T-cell (primary cell): Measurements from ENCODE around the gene ZNF410. TPM values are rescaled to one million over a fixed set of nuclear protein-coding genes. Genes with fewer than 3 reads are reported as not detected.
A peak's percentile ranks its signal among the peaks of the same experiment; 100 is the strongest.
"Not testable (repeated sequence)": the region's sequence is repeated elsewhere in the genome, so short reads cannot be mapped to it uniquely, and the experiment has no call there.

Experiments
- ATAC-seq, 4 experiments: fragments of 200-7000 bp in 3 of 4; fragments of 150-1000 bp in 1 of 4; cut with Tn5 transposase; replicated peaks in 1 of 4; 1 replicate in 3 of 4; 2 replicates in 1 of 4; pipeline ENCODE4 v1.10.0; 2021; ENCODE audit warnings: moderate library complexity in 3 of 4, mild to moderate bottlenecking in 2 of 4, moderate number of reproducible peaks in 1 of 4
- CTCF ChIA-PET, 2 donors: fragments of 300-600 bp; sonication (Branson Sonifier 250); formaldehyde crosslinking; loops; one replicate each; lab custom pipeline; 2022; ENCODE audit warnings: antibody characterized with exemption in 2 of 2; lab: Charles Lee
- POLR2A ChIA-PET, 2 donors: fragments of 300-600 bp; sonication (Branson Sonifier 250); formaldehyde crosslinking; loops; one replicate each; lab custom pipeline; 2022; ENCODE audit warnings: antibody characterized with exemption in 2 of 2; lab: Charles Lee
- DNase-seq, 35 experiments: peaks; one replicate each; pipeline versions ENCODE4 v3.0.0 to v3.0.0-alpha.2; 2013 to 2023
- H3K27ac ChIP-seq: one replicate; pipeline ENCODE4 v1.5.1; 2013; ENCODE audit warnings: low read length
- H3K27me3 ChIP-seq, 2 experiments: replicated peaks in 1 of 2; 1 replicate in 1 of 2; 2 replicates in 1 of 2; pipeline versions ENCODE4 v1.6.1 to v1.7.0; 2013; ENCODE audit warnings: low read length in 1 of 2, mixed read lengths in 1 of 2; ENCODE audit not compliant: control insufficient read depth in 2 of 2, insufficient read depth in 2 of 2; ENCODE audit errors: extremely low read depth in 1 of 2
- H3K36me3 ChIP-seq, 2 donors: 1 replicate in 1 of 2; 2 replicates in 1 of 2; pipeline versions ENCODE4 v1.6.1 to v1.7.0; 2013; ENCODE audit warnings: low read length in 1 of 2; ENCODE audit not compliant: control insufficient read depth in 2 of 2, insufficient read depth in 1 of 2; ENCODE audit errors: extremely low read depth in 1 of 2
- H3K4me1 ChIP-seq, 2 experiments: 1 replicate in 1 of 2; 2 replicates in 1 of 2; pipeline versions ENCODE4 v1.6.1 to v1.7.0; 2013; ENCODE audit warnings: low read length in 2 of 2, mixed read lengths in 1 of 2; ENCODE audit not compliant: insufficient read depth in 2 of 2, control insufficient read depth in 1 of 2; ENCODE audit errors: extremely low read depth in 1 of 2
- H3K4me3 ChIP-seq, 2 donors: 1 replicate in 1 of 2; 2 replicates in 1 of 2; pipeline versions ENCODE4 v1.5.1 to v1.7.0; 2013; ENCODE audit warnings: mild to moderate bottlenecking in 2 of 2, low read length in 1 of 2, moderate library complexity in 1 of 2; ENCODE audit not compliant: control insufficient read depth in 1 of 2; ENCODE audit errors: extremely low read depth in 1 of 2
- H3K9me3 ChIP-seq: 2 replicates; pipeline ENCODE4 v1.7.0; 2013
- H3K27ac Mint-ChIP-seq, 2 donors: one replicate each; pipeline ENCODE4 v1.8.0; 2020 to 2021; ENCODE audit warnings: mild to moderate bottlenecking in 2 of 2, mixed read lengths in 2 of 2
- H3K27me3 Mint-ChIP-seq, 2 donors: one replicate each; pipeline ENCODE4 v1.8.0; 2021 to 2022; ENCODE audit warnings: mixed read lengths in 2 of 2
- H3K36me3 Mint-ChIP-seq: one replicate; pipeline ENCODE4 v1.8.0; 2021; ENCODE audit warnings: mixed read lengths
- H3K4me1 Mint-ChIP-seq, 3 donors: one replicate each; pipeline ENCODE4 v1.8.0; 2020 to 2022; ENCODE audit warnings: mixed read lengths in 3 of 3, mild to moderate bottlenecking in 1 of 3
- H3K4me3 Mint-ChIP-seq, 3 donors: one replicate each; pipeline ENCODE4 v1.8.0; 2020 to 2022; ENCODE audit warnings: mild to moderate bottlenecking in 3 of 3, mixed read lengths in 3 of 3, moderate library complexity in 3 of 3
- H3K9me3 Mint-ChIP-seq, 3 donors: one replicate each; pipeline ENCODE4 v1.8.0; 2020 to 2022; ENCODE audit warnings: mixed read lengths in 3 of 3
- WGBS: methylation state at CpG from one replicate; pipeline ENCODE4 v1.1.5; 2013; ENCODE audit warnings: missing lambda C conversion rate; ENCODE audit not compliant: insufficient coverage; 5-methylcytosine and 5-hydroxymethylcytosine counted together
- total RNA-seq, 35 experiments: library from RNA in 6 of 35; stranded (reverse) in 6 of 35; fragments of 120-200 nt in 1 of 35; gene quantifications; one replicate each; pipeline versions ENCODE4 v1.2.1 to v1.2.4 and lab custom pipeline; 2013 to 2026

ZNF410 gene, protein sequence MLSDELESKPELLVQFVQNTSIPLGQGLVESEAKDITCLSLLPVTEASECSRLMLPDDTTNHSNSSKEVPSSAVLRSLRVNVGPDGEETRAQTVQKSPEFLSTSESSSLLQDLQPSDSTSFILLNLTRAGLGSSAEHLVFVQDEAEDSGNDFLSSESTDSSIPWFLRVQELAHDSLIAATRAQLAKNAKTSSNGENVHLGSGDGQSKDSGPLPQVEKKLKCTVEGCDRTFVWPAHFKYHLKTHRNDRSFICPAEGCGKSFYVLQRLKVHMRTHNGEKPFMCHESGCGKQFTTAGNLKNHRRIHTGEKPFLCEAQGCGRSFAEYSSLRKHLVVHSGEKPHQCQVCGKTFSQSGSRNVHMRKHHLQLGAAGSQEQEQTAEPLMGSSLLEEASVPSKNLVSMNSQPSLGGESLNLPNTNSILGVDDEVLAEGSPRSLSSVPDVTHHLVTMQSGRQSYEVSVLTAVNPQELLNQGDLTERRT
- total RNA-seq (10 to 100 TPM; 39.5 to 77.3 (median 40.3) TPM), total RNA-seq (lab: John Stamatoyannopoulos, UW) (4.3 to 28.0 (median 12.2) reads per million in 29 experiments)
- total RNA-seq (2013): 64.1 TPM

DNA sequence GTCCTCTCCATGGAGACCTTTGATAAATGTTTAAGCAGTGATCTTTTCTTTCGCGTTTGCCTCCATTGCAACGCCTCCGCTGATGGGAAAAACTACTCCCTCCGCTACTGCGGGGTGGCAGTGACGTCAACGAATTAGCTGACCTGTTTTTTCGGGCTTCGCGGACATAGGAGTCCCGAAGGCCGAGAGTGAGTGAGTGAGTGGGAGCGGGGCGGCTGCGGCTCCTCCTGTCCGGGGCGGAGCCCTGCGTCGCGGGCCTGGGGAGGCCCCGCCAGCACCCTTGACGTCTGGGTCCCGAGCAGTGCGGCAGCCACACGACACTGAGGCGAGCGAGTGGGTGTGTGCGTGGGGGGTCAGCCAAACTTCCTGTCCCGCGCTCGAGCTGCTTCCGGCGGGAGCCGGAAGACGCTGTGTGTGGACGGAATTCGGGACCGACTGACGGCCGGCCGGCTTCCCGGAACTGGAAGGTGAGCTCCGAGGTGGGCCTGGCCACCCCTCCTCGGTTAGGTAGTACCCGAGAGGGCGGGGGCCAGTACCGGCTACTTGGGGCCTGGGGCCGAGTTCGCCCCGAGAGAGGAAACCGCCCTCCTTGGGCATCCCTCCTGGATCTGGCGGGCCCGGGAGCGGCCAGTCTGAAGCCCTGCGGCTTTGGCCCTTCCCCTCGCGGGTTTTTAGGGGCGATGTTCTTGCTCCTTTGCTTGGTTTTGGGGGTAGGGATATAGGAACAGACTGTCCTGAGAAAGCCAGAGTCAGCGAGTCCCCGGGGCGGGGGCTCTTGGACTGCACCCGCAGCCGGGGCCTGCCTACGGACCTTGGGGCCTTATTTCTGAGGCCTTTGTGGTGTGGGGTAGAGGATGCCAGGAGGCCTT is at the start of gene ZNF410:
Gene ZNF410, plus strand, starts transcription at position 411 of the 869 bp plus-strand sequence. CDS start 5,317 bp downstream, outside the sequence.
- peaks cover under 1% of the 10 kb centered on the region for H3K36me3 Mint-ChIP-seq
- ChIA-PET CTCF (interaction anchor here in 1 of 2 donors (1.1 to 1.2 kb wide), 2 partner anchors 16 to 428 kb away, joined by 3 to 5 read pairs; partner anchors contain the start of gene NUMB), POLR2A (interaction anchor here in 1 of 2 donors (0.6 to 1.4 kb wide), 5 partner anchors 9 to 751 kb away, joined by 3 to 5 read pairs (median 4); partner anchors contain the start of genes COQ6 and FAM161B)
- peak; percentile 98 to 99 (median 98) for ATAC-seq
- peak within 1 kb of the TSS; percentile 92 to 99 (median 99) for H3K4me3 Mint-ChIP-seq
- peak within 1 kb of the TSS; percentile 68 to 93 for H3K4me3 ChIP-seq
- H3K27ac ChIP-seq: peak within 1 kb of the TSS; percentile 93
- WGBS: 0% methylated on average over 50 of the region's 65 CpGs
- H3K4me1 ChIP-seq: peaks cover 12 to 17% of the 10 kb centered on the region in 2 experiments
- H3K9me3 ChIP-seq: no peaks in the 10 kb centered on the region
- H3K9me3 Mint-ChIP-seq: no peaks in the 10 kb centered on the region
- H3K27me3 Mint-ChIP-seq: no peaks in the 10 kb centered on the region
- peak; percentile 64 to 92 (median 81) for DNase-seq
- peak within 1 kb of the TSS; percentile 96 to 99 for H3K27ac Mint-ChIP-seq
- no peaks in the 10 kb centered on the region for H3K27me3 ChIP-seq
- H3K36me3 ChIP-seq: no peaks in the 10 kb centered on the region
- H3K4me1 Mint-ChIP-seq: peaks cover 48 to 56% (median 54%) of the 10 kb centered on the region in 3 donors

DNA sequence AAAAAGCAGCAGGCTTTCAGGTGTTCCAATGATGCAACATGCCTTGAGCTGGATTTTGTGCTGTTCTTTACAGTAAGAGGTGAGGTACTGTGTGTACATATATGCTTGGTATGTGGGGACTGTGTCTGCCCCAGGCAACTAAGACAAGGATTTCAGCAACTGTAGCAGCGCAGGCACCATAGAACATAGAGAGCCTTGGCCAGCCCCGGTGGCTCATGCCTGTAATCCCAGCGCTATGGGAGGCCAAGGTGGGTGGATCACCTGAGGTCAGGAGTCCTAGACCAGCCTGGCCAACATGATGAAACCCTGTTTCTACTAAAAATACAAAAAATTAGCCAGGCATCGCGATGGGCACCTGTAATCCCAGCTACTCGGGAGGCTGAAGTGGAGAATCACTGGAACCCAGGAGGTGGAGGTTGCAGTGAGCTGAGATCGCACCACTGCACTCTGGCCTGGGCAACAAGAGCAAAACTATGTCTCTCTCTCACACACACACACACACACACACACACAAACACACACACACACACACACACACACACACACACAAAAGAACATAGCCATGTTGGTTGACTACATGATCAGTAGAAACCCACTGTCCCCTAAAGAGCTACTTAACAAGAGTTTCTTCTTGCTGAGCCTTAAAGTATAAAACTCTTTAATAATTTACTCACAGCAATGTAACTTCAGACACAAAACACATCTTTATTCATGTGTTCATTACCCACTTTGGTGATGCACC is 48.2 kb upstream of the ZNF410 start:
- H3K36me3 ChIP-seq, DNase-seq, H3K9me3 ChIP-seq, H3K4me3 Mint-ChIP-seq, H3K4me1 Mint-ChIP-seq, H3K9me3 Mint-ChIP-seq, H3K4me1 ChIP-seq, H3K27ac ChIP-seq, ATAC-seq, H3K27me3 Mint-ChIP-seq, H3K27me3 ChIP-seq, POLR2A ChIA-PET, H3K27ac Mint-ChIP-seq, H3K4me3 ChIP-seq, H3K36me3 Mint-ChIP-seq: not testable (repeated sequence)
- WGBS: 92% methylated on average over 5 of the region's 7 CpGs
- CTCF ChIA-PET: interaction anchor here (0.6 to 1.0 kb wide), 5 partner anchors 11 to 1825 kb away, joined by 3 to 4 read pairs (median 3); no protein-coding TSS in a partner anchor

- Histone ChIP-seq H3K4me3 (no peak overlapping the region), H3K27me3 (no peaks in the 10 kb centered on the region), H3K4me1 (no peaks in the 10 kb centered on the region), H3K27ac (no peak overlapping the region), H3K9me3 (no peaks in the 10 kb centered on the region), H3K36me3 (no peaks in the 10 kb centered on the region)
- ATAC-seq (no peak), DNase-seq (no peak)
- Mint-ChIP-seq H3K36me3 (no peaks in the 10 kb centered on the region), H3K27ac (no peak overlapping the region), H3K9me3 (no peaks in the 10 kb centered on the region), H3K27me3 (no peaks in the 10 kb centered on the region), H3K4me1 (no peaks in the 10 kb centered on the region), H3K4me3 (no peak overlapping the region)
- 100% methylated on average over 1 of the region's 1 CpG for WGBS
- CTCF ChIA-PET: no interaction called here
- POLR2A ChIA-PET: interaction anchor here in 1 of 2 donors (0.7 kb wide), 1 partner anchor 20 kb away, joined by 7 read pairs; no protein-coding TSS in a partner anchor
Measured at GRCh38 chr14:73842201-73842600, 44.5 kb upstream of the ZNF410 start.

- ChIA-PET CTCF (no interaction called here), POLR2A (interaction anchor here in 1 of 2 donors (0.7 kb wide), 1 partner anchor 19 kb away, joined by 7 read pairs; no protein-coding TSS in a partner anchor)
- no peak for ATAC-seq
- H3K36me3 ChIP-seq: no peaks in the 10 kb centered on the region
- Mint-ChIP-seq H3K9me3 (no peaks in the 10 kb centered on the region), H3K36me3 (no peaks in the 10 kb centered on the region), H3K27me3 (no peaks in the 10 kb centered on the region), H3K4me3 (no peak overlapping the region), H3K4me1 (no peaks in the 10 kb centered on the region), H3K27ac (no peak overlapping the region)
- no peak overlapping the region for H3K27ac ChIP-seq
- H3K9me3 ChIP-seq: no peaks in the 10 kb centered on the region
- DNase-seq: no peak
- no CpG with 5 or more reads among the region's 2 CpGs for WGBS
- H3K4me1 ChIP-seq: no peaks in the 10 kb centered on the region
- H3K4me3 ChIP-seq: no peak overlapping the region
- H3K27me3 ChIP-seq: no peaks in the 10 kb centered on the region
Measured at GRCh38 chr14:73842851-73843250, 43.8 kb upstream of the ZNF410 start.

GRCh38 chr14:73843296-73843695 is 43.4 kb upstream of the ZNF410 start:
- no peak overlapping the region for H3K4me3 Mint-ChIP-seq
- Histone ChIP-seq H3K4me3 (no peak overlapping the region), H3K9me3 (no peaks in the 10 kb centered on the region), H3K4me1 (no peaks in the 10 kb centered on the region), H3K36me3 (no peaks in the 10 kb centered on the region), H3K27ac (no peak overlapping the region), H3K27me3 (no peaks in the 10 kb centered on the region)
- POLR2A ChIA-PET: interaction anchor here in 1 of 2 donors (0.5 kb wide), 1 partner anchor 67 kb away, joined by 3 read pairs; no protein-coding TSS in a partner anchor
- H3K36me3 Mint-ChIP-seq: no peaks in the 10 kb centered on the region
- 100% methylated on average over 2 of the region's 2 CpGs for WGBS
- H3K27me3 Mint-ChIP-seq: no peaks in the 10 kb centered on the region
- CTCF ChIA-PET: no interaction called here
- no peaks in the 10 kb centered on the region for H3K4me1 Mint-ChIP-seq
- DNase-seq (no peak), ATAC-seq (no peak)
- no peaks in the 10 kb centered on the region for H3K9me3 Mint-ChIP-seq
- H3K27ac Mint-ChIP-seq: no peak overlapping the region
